Gastrocnemius medialis (tissue), 4 donors: Measurements from ENCODE around the gene ZSCAN29.

Experiments
- CTCF ChIP-seq, 5 experiments: fragments of 450-650 bp in 3 of 5; fragments of 200-600 bp in 2 of 5; sonication (generic) in 2 of 5; IDR thresholded peaks in 4 of 5; conservative IDR thresholded peaks in 1 of 5; 1 replicate in 4 of 5; 2 replicates in 1 of 5; pipeline ENCODE4 v1.5.1; 2016 to 2019; ENCODE audit warnings: antibody characterized with exemption in 5 of 5, mild to moderate bottlenecking in 3 of 5, moderate library complexity in 3 of 5
- POLR2A ChIP-seq, 2 donors: fragments of 450-650 bp; IDR thresholded peaks; one replicate each; pipeline ENCODE4 v1.6.1; 2017; ENCODE audit warnings: antibody characterized with exemption in 2 of 2, mild to moderate bottlenecking in 2 of 2, moderate library complexity in 2 of 2

GRCh38 chr15:43361313-43361903 is 9.4 kb downstream of the ZSCAN29 start:
- no peak for TF ChIP-seq CTCF (IDR thresholded peaks at IDR 0.05 in 4 of 5, conservative IDR thresholded peaks at IDR 0.05 in 1 of 5)
- no peak for TF ChIP-seq POLR2A (IDR thresholded peaks at IDR 0.05)
